ENCODE results near the gene GPR25.
"Not testable (repeated sequence)": the region's sequence is repeated elsewhere in the genome, so short reads cannot be mapped to it uniquely, and the experiment has no call there.

Gene GPR25

GRCh38 chr1:200905411-200906052, 32.8 kb downstream of the GPR25 start:
- no peak for FAIRE-seq
- no peak for TF ChIP-seq POLR2A (IDR thresholded peaks at IDR 0.05; ENCODE audit: low read depth, low read length)
- no peak for DNase-seq (ENCODE audit: insufficient read length, low spot score)

- no peak for FAIRE-seq
- DNase-seq (ENCODE audit: insufficient read length, low spot score): no peak
- TF ChIP-seq POLR2A (IDR thresholded peaks at IDR 0.05; ENCODE audit: low read depth, low read length): no peak
Observed at GRCh38 chr1:200906491-200906890, 33.7 kb downstream of the GPR25 start.

GRCh38 chr1:200907611-200908097, 34.9 kb downstream of the GPR25 start:
- DNase-seq (ENCODE audit: insufficient read length, low spot score) (no peak), FAIRE-seq (no peak)
- no peak for TF ChIP-seq POLR2A (IDR thresholded peaks at IDR 0.05; ENCODE audit: low read depth, low read length)

GRCh38 chr1:200908191-200908868, 35.5 kb downstream of the GPR25 start:
- TF ChIP-seq POLR2A (IDR thresholded peaks at IDR 0.05; ENCODE audit: low read depth, low read length): no peak
- DNase-seq (ENCODE audit: insufficient read length, low spot score): no peak
- no peak for FAIRE-seq

GRCh38 chr1:200909071-200909470, 36.3 kb downstream of the GPR25 start:
- no peak for FAIRE-seq
- TF ChIP-seq POLR2A (IDR thresholded peaks at IDR 0.05; ENCODE audit: low read depth, low read length): no peak
- DNase-seq (ENCODE audit: insufficient read length, low spot score): no peak

GRCh38 chr1:200909757-200910239, 37.0 kb downstream of the GPR25 start:
- no peak for FAIRE-seq
- TF ChIP-seq POLR2A (IDR thresholded peaks at IDR 0.05; ENCODE audit: low read depth, low read length): no peak
- no peak for DNase-seq (ENCODE audit: insufficient read length, low spot score)

- FAIRE-seq (no peak), DNase-seq (ENCODE audit: insufficient read length, low spot score) (no peak)
- TF ChIP-seq POLR2A (IDR thresholded peaks at IDR 0.05; ENCODE audit: low read depth, low read length): no peak
Observed at GRCh38 chr1:200911361-200911760, 38.6 kb downstream of the GPR25 start.

GRCh38 chr1:200911936-200912335, 39.2 kb downstream of the GPR25 start:
- not testable (repeated sequence) for FAIRE-seq; DNase-seq (ENCODE audit: insufficient read length, low spot score)

GRCh38 chr1:200912737-200913407, 40.1 kb downstream of the GPR25 start:
- no peak for FAIRE-seq
- TF ChIP-seq POLR2A (IDR thresholded peaks at IDR 0.05; ENCODE audit: low read depth, low read length): no peak
- DNase-seq (ENCODE audit: insufficient read length, low spot score): no peak

GRCh38 chr1:200916152-200916551, 43.4 kb downstream of the GPR25 start:
- no peak for TF ChIP-seq POLR2A (IDR thresholded peaks at IDR 0.05; ENCODE audit: low read depth, low read length)
- FAIRE-seq: no peak
- DNase-seq (ENCODE audit: insufficient read length, low spot score): no peak

- FAIRE-seq (no peak), DNase-seq (ENCODE audit: insufficient read length, low spot score) (no peak)
- no peak for TF ChIP-seq POLR2A (IDR thresholded peaks at IDR 0.05; ENCODE audit: low read depth, low read length)
Observed at GRCh38 chr1:200916681-200917080, 43.9 kb downstream of the GPR25 start.

GRCh38 chr1:200917291-200917817, 44.6 kb downstream of the GPR25 start:
- no peak for TF ChIP-seq POLR2A (IDR thresholded peaks at IDR 0.05; ENCODE audit: low read depth, low read length)

GRCh38 chr1:200918006-200918405, 45.2 kb downstream of the GPR25 start:
- TF ChIP-seq POLR2A (IDR thresholded peaks at IDR 0.05; ENCODE audit: low read depth, low read length): no peak
- FAIRE-seq (no peak), DNase-seq (ENCODE audit: insufficient read length, low spot score) (no peak)

More at GRCh38 chr1:200917291-200917817, 44.6 kb downstream of the GPR25 start:
- FAIRE-seq (no peak), DNase-seq (ENCODE audit: insufficient read length, low spot score) (no peak)

- no peak for TF ChIP-seq POLR2A (IDR thresholded peaks at IDR 0.05; ENCODE audit: low read depth, low read length)
- no peak for FAIRE-seq
- DNase-seq (ENCODE audit: insufficient read length, low spot score): no peak
Observed at GRCh38 chr1:200919386-200919785, 46.6 kb downstream of the GPR25 start.
